GM12873 (cell line): ENCODE results near the gene OR10P1.

ENCODE experiments used
- TF ChIP-seq, protein P1 (sequence below): IDR thresholded peaks from 2 replicates; pipeline ENCODE4 v1.5.1; 2012; ENCODE audit warnings: low read depth, mild to moderate bottlenecking, moderate library complexity, low read length, control low read depth; ENCODE audit not compliant: insufficient read depth; ENCODE audit errors: missing control alignments

The OR10P1 gene

DNA sequence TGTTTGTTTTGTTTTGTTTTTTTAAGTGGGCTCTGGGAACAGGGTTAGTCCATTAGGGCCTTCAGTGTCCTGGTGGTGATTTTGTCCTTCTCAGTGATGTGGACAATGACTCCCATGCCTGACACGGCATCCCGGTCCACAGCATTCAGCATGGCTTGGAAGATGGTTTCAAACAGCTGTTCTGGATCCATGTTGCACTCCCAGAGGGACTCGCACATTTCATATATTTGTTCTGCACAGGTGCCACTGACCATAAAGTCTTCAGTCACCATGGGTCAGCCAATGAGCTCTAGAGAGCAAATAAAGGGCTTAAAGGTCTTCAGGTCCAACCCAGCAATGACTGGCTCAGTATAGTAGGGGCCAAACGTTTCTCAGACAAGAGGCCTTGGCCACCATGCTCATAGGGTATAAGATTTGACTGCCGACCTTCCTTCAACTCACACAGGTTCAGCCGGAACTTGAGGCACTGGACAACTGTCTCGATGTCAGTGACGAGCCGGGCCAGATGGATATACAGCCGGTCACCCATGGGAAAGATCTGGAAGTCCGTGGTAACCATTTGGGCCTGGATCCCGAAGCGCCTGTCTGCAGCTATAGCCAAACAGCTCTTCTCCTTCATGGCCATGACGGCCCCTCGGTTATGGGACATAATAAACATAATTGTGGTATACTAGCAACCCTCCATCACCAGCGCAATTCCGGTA, 18.0 kb downstream of the OR10P1 start:
- TF ChIP-seq, protein P1, sequence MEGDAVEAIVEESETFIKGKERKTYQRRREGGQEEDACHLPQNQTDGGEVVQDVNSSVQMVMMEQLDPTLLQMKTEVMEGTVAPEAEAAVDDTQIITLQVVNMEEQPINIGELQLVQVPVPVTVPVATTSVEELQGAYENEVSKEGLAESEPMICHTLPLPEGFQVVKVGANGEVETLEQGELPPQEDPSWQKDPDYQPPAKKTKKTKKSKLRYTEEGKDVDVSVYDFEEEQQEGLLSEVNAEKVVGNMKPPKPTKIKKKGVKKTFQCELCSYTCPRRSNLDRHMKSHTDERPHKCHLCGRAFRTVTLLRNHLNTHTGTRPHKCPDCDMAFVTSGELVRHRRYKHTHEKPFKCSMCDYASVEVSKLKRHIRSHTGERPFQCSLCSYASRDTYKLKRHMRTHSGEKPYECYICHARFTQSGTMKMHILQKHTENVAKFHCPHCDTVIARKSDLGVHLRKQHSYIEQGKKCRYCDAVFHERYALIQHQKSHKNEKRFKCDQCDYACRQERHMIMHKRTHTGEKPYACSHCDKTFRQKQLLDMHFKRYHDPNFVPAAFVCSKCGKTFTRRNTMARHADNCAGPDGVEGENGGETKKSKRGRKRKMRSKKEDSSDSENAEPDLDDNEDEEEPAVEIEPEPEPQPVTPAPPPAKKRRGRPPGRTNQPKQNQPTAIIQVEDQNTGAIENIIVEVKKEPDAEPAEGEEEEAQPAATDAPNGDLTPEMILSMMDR = no peak

DNA sequence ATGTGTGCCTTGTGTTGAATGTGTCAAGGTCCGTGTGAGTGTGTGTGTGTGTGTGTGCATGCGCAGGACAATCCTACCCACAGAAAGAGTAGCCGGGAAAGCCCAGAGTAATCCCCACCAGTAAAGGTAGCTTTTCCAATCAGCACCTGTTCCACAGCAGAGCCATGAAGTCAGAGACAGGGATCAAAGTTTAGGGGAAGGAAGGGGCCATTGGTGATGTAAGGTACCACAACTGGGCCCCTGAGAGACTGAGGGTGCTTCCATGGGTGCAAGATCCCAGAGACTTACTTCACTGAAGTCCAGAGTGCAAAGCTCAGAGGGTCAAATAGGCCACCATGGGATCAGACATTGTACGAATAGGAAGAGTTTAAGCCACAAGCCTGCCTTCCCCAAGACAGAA, 20.5 kb downstream of the OR10P1 start:
- TF ChIP-seq, protein P1 = no peak

DNA sequence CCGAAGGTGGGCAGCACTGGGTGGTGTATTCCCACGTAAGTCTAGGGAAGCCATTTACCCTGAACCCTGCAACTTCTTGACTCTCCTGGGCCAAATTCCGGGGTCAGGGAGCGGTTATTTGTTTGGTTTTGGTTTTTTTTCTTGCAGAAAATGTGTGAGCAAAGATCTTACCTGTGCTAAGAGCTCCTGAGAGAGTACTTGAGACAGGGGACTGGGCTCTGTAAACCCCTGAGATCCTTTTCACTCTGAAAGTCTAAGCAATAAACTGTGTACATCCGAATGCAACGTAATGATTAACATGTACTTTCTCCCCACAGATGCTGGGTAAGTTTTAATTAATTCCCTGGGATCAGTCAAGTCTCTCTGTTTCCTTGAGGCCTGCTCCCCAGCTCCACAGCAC, 21.5 kb downstream of the OR10P1 start:
- TF ChIP-seq, protein P1 = no peak

DNA sequence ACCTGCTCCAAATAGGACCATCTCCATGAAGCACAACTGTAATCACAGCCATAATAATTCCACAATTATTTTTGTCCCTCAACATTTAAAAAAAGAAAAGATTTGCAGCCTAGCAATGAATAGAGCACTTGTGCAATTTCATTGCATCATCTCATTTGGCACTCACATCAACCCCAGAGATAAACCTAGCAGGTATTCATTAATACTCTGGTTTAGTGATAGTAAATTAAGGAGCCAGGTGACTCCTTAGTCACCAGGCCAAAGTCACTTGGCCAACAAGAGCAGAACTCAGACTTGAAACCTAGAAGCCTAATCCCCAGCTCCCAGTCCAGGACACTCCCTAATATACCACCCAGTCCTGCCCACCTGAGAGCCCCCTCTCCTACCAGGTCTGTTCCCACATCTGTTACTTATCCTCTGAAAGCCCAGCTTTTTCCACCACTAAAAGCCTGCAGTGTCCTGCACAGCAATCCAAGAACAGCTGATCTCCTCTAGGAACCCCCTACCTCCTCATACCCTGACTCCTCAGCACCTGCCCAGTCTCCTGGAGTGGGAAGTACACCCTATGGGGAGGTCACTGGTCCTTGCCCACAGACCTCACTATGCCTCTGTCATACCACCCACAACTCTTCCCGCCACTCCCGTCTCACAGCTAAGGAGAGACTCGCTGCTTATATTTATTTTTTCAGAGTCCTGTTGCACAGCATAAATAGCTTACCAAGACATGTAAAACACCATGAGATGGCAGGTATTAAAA, 22.1 kb downstream of the OR10P1 start:
- TF ChIP-seq, protein P1 = no peak

DNA sequence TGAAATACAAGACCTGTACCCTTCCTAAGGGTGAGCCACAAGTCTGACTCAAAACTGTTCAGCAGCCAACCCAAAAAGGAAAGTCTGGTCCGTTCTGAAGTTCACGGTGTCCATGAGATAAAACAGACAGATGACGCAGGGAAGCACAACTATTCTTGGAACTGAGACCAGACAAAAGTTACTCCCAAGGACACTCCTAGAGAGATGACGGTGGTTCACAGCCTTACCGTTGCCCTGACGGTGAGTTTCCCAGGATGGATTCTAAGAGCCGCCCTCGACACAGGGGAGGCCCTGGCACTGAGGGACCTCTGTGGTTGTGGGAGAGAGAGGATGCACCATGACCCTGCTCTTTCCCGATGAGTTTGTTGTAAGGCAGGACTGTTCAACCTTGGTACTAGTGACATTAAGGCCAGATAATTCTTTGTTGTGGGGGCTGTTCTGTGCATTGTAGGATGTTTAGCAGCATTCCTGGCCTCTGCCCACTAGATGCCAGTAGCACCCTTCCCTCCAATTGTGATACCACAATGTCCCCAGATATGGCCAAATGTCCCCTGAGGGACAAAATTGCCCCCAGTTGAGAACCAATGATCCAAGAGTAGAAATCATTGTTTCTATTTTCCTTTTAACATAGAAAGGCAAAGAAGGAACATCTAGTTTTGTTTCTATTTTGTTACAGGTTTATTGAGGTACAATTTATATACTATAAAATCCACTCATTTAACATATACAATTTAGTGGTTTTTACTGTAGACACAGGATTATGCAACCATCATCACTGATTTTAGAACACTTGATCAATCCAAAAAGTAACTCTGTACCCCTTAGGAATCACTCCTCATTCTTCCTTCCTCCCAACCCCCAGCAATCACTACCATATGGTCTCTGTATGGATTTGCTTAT, 23.0 kb downstream of the OR10P1 start:
- TF ChIP-seq, protein P1 = peak; percentile 72

DNA sequence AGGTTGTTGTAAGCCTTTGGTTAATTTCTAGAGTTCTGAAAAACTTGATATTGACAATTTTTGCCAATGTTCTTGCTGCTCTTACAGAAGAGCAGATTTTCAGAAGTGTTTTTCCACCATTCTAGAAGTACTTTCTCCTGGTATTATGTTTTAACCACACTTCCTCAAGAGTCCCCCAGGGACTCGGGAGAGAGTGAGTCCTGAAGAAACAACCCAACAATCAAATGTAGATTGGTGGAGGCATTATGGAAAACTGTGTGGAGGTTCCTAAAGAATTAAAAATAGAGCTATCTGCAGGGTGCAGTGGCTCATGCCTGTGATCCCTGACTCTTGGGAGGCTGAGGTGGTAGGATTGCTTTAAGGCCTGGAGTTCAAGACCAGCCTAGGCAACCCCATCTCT, 26.7 kb downstream of the OR10P1 start:
- TF ChIP-seq, protein P1 = no peak

DNA sequence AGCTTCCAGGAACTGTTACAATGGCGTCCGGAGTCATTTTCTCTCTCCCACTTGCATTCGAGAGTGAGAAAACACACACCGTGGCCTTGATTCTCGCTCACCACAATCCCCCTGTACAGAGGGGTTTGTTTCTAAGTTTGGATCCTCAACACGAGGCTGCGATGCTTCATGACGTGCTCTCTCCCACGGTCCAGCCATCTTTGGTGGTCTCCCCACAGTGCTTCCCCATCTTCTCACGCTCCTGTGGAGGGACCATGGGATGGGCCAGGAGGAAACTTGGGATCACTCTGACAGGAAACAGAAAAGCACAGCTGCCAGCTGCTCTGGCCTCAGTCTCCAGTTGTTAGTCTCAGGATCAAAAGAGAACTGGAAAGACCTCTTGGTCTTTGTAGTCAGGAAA, 28.1 kb downstream of the OR10P1 start:
- TF ChIP-seq, protein P1 = no peak
